NCI-H526 (cell line): Measurements from ENCODE around the gene COBL.

Experiments used
- DNase-seq, 2 experiments: peaks; one replicate each; lab custom pipeline; 2025; lab: John Stamatoyannopoulos, UW

COBL gene

DNA sequence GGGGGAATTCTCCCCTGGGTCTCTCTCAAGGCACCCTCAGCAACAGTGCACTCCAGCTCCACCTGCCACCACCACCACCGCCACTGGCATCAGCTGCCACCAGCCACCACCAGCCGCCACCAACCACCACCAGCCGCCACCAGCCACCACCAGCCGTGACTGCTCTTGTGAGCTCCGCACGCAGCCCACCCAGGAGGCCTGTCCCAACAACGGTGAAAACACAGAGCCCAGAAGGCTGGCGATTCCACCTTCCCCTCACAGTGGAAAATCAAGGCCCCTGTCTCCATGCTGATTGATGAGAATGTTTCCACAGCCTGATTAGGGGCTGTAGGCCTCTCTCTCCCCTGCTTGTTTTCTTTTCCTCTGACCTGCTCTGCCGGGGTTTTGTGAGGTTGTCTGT is 41.1 kb downstream of the COBL start:
- peak in 1 of 2 experiments; percentile 58 for DNase-seq

DNA sequence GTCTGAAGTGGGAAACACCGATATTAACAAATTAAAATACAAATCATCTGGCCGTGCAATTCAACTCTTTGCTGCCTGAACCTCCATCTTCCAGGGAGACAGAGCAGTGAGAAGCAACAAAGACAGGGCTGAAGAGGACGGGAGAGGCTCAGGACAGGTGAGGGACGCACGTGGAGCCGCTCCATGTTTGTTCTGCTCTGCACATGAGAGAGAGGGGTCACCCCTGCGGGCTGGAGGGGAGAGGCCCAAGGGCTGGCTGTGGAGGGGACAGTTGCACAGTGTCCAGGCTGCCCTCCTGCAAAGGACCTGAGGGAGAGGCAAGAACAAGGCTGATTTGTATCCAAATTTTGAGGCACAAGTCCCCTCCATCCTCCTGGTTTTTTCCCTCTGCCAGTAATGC is 41.7 kb downstream of the COBL start:
- no peak for DNase-seq

DNA sequence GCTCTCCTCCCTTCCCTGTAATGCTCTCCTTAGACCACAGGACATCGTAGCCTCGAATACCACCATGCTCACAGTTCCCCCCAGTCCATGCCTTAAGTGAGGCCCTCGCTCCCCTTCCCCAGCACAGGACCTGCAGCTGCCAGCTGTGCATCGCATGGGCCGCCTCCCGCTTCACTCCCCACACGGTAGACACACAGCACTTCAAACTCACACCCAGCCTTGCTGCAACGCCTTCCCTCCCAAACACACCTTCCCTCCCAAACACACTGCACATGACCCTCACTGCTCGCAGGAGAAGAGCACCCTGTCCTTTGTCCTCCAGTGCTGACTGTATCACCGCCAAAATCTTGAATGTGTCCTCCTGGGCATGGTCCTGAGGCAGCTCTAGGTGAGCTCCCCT is 42.6 kb downstream of the COBL start:
- DNase-seq: no peak

DNA sequence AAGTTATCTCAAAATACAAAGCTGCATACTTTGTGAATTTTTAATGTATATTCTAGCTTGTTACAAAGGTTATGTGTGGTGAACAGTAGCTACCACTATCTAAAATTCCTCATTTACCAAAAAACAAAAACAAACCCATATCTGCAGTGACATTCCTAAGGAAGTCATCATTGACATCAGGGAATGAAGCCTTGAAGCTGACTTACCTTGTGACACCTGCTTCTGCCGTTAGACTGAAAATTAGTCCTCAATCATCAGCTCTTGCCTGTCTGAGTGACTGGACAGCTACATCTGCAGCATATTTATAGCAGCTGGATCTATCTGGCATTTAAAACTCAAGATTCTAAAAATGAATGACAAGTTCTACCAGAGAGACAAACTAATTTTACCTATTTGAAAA is 43.2 kb downstream of the COBL start:
- DNase-seq: no peak

DNA sequence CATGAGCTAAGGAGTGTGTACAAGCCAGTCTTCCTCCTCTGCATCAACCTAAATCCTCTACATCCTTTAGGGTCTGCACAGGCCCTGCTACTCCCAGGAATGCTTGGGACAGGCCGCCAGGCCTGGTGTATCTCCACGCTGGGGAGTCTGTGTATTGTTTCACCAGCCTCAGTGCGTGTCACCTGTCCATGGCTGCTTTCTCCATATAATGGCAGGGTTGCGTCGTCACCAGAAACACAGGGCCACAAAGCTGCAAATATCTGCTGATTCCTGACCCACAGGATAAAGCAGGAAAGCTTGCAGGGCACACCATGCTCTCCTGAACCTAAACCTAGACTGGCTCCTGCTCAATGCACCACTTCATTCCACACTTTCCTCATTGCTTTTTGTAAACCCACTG is 45.6 kb downstream of the COBL start:
- DNase-seq: no peak

DNA sequence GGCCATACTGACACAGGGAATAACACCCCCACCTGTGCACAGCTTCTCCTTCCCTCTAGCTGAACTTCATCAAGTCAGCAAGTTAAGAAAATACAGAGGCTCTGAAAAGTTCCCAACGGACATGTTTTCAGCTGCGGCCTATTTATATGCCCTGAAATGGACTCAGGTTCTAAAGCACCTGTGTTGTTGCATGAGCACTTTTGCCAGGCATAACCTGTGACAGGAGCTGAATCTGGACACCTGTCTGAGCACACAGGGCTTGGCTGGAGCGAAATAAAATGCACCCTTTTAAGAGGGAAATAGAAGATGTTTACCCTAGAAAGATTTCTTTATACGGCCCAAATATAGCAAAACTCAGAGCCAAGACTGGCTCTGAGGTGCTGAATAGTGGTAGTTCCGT is 46.7 kb downstream of the COBL start:
- no peak for DNase-seq

DNA sequence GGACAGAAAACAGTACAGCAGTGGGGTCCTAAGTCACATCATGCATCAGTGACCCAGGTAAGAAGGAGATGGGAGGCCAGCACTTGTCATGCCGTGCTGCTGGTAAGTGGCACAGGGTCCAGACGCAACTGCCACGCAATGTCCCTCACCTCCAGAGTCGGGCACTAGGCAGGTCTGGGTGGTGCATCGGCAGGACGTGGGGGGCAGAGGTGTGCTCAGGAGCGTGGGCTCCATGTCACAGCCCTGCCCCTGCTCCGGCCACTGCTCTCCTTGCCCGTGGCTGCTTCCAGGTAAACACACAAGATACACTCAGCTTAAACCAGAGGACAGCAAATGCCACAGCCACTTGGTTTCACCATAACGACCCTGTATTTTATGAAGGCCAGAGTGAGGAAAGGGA is 47.3 kb downstream of the COBL start:
- no peak for DNase-seq

DNA sequence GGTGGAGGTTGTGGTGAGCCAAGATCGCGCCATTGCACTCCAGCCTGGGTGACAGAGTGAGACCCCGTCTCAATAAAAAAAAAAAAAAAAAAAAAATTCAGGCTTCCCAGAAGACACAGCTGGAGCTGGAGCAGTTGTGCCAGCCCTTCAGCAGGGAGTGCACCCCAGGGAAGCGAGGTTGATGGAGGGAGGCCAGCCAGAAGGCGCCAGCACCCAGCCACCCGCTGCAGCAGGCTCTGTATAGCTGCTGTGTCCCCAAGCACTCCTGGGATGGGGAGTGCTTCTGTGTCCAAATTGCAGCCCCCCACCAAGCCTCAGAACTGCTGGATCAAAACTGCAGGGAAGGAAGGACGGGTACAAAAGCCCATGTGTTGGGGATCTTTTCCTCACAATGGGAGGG is 47.8 kb downstream of the COBL start:
- no peak for DNase-seq

DNA sequence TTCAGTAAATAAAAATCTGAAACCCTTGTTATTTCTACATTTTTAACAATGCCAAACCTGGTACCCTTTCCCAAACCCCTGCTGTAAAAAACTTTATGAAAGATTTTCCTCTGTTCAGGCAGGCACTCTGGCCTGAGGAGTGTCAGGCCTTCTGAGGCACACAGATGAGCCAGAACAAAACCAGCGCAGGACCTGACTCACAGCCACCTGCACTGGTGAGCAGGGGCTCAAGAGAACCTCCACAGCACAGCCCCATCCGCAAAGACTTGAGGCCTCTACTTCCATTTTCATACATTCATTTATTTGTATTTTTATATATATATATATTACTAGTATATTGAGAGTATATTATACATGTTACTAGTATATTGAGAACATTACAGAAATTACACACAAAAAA is 49.4 kb downstream of the COBL start:
- no peak for DNase-seq

DNA sequence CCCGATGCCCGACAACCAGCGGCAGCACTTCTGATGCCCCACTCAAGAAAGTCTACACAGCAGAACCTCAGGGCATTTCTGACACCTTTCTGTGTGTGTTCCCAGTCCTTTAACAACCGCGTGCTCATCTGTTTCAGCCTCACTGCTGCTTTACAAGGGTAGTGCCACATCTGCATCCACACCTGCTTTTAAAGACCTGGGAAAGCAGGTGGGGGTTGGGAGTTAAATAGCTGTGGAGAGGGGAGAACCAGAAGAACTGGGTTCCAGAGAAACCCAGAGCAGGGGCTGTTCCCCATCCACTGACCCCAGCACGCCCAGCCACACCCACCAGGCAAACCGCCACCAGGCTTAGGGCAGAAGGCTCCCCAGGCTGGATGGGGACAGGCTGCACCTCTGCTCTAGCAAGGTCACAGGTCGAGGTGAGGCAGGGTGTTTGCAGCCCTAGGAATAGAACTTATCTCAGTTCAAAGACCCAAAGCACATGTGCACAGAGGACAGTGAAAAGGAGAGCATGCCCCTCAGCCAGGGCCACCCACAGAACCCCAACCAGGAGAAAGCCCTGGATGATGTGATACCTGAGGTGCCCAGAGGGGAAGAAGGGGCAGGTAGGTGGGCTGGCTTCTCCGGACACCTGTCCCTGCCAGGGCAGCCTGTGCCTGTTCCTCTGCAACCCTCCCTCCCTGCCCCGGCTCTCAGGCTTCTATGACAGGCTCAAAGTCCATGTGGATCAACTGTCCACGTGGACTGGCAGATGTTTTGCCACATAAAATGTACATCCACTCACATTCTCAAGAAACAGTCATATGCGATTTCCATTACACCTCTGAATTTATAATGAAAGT is 51.3 kb downstream of the COBL start:
- peak; percentile 34 to 74 for DNase-seq

DNA sequence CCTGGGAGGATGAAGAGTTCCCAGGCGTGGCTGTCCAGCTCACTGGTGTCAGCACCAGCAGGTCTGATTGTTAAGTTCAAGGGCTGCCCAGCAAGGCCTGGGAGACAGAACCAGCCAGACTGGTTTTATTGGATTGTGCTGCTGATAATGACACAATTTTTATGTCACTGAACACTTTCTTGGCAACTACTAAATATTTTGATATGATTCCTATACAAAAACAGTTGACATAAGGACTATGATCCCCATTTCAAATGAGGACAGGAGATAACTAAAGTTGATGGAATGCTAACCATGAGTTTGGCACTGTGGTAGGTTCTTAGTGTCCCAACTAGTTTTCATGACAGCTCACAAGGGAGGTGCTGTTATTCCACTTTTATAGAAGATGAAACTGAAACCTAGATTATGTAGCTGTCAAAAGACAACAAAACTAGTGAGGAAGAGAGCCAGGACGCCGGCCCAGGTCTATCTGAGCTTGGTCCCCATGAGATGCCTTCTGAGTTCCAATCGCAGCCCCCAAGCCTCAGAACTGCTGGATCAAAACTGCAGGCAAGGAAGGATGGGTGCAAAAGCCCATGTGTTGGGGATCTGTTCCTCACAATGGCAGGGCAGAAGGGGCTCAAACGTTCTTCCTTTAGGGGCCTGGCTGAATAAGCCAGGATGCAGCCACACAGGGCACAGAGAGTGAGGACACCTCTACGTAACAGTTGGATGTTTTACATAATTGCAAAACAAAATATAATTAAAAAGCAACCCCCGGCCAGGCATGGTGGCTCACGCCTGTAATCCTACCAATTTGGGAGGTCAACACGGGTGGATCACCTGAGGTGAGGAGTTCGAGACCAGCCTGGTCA is 52.8 kb downstream of the COBL start:
- peak in 1 of 2 experiments; percentile 54 for DNase-seq

DNA sequence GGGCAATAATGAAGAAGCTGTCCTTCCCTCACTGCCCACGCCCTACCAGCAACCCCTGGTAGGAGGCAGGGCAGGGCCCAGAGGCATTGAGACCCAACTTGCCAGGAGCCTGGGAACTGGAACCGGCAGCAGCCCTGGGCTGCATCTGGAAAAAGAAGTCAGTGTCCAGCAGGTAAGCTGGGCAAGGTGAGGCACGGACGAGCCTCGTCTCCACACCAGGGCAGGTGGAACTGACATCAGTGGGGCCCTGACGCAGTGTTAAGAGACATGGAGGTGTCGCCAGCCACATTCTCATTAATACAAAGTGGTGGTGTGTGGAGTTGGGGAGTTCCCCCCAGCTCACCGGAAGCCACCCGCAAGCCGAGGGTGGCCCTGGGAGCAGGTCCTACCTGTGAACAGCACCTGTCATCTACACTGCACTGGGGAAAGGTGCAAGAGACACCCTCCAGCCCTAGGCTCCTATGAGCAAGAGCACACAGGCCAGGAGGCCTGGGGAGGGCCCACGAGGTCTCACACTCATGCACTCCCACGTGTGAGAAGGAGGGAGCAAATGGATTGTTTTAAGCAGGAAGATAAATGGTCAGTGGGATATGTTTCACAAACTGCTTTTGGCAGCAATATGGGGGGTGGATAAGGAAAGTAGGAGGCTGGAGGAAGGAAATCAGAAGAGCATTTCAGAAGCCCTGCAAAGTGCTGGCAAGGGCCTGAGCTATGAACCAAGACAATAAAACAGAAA is 53.6 kb downstream of the COBL start:
- DNase-seq: no peak

DNA sequence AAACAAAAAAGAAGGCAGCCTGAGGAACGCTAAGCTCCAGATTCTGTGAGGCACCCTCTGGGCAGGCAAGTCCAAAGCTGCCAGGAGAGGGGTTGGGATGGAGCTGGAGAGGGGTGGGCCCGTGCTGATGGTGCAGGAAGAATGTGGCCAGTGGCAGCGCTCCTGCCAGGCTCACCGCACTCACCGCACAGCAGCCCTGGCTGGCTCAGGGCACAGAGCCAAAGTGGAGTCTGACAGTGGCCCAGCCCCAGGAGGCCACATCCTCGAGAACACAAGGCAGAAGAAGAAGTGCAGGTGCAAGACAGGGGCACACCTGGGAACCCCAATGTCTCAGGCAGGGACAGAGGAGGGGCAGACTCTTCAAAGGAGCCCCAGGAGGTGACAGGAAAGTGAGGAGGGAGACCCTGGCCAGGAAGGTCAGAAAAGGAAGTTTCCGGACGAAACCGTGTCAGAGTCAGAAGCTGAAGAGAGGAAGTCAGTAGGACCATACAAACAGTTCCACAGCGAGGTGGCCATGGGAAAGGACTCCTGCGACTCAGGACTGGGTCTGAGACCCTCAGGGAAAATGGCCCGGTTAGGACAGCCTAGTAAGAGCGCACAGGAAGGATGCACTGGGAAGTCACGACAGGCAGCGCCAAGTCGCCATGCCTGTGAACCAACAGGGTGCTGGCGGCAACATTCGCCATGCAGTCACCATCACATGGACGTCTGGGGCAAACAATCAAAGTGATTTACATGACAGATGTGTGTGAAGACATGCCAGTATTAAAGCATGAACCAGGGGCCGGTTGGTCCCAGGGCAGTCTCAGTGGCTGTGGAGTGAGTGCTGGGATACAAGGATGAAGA is 54.4 kb downstream of the COBL start:
- no peak for DNase-seq

DNA sequence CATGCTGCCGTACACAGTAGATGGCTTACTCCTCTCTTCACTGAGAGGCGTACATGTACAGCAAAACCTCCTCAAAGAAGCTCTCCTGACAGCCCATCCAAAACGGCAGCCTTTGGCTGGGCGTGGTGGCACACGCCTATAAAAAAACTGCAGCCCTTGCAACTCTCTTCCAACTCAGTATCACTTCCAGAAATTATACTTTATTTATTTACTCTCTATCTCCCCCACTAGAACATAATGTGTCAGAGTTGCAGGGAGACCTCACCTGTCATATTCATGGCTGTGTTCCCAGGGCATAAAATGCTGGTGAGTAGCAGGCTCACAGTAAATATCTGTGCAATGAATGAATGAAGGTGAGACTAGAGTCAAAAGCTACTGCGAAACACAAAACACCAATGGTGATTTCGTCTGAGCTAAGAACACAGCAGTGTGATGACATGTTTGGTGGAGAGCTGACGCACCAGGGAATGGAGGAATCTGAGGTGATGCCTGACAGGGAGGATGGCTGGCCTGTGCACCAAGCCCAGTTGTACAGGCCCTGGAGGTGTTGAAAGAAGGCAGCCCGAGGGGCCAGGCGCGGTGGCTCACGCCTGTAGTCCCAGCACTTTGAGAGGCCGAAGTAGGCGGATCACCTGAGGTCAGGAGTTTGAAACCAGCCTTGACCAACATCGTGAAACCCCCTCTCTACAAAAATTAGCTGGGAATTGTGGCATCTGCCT is 55.3 kb downstream of the COBL start:
- DNase-seq: no peak

DNA sequence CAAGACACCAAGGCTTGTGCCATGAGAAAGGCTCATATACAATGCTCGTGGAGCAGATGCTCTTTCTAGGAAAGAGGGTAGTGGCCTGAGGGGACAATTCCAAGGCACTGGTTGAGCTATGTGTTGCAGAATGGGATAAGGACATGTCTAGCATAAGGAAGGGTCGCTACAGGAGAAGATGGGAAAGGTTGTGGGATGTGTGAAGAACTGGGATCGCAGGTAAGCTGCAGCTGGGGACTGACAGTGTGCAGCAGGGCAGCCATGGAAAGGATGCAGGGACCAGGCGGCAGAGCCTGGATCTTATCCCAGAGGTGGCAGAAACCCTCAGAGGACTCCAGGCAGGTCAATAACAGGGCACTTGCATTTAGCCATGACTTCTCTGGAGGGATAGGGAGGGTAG is 56.1 kb downstream of the COBL start:
- no peak for DNase-seq

DNA sequence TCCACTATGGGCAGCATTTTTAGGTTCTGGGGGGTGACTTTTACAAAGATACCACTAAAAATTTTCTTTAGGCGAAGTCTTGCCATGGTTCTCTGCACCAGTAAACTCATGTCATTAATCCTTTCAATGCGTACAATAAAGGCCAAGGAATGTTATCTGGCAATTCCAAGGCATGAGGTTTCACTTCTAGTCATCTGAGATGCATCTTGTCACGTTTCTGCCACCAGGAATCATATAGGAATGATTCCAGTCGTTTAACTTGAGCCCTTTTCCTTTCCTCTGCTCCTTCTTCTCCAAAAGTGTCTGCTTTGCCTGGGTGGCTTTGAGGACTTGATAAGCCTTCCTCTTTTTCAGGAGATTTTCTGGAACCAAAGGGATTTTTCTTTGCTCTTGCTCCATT is 56.8 kb downstream of the COBL start:
- DNase-seq: no peak

DNA sequence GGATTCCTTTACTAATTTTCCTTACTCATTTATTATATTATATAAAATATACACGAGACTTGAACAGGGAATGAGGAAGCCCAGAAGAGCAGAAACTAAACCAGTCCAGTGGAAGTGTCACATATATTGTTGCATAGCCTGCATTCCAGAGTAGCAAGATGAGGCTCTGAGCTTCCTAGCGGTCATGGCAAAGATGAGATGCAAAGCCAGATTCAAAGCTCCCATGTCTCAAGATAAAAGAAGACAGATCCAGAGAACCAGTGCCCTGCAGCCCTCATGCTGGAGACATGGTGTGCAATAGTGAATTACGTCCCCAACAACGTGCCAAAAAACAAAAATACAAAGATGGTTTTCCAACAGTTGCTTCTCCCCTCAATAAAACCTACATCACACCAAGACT is 59.7 kb downstream of the COBL start:
- DNase-seq: no peak

DNA sequence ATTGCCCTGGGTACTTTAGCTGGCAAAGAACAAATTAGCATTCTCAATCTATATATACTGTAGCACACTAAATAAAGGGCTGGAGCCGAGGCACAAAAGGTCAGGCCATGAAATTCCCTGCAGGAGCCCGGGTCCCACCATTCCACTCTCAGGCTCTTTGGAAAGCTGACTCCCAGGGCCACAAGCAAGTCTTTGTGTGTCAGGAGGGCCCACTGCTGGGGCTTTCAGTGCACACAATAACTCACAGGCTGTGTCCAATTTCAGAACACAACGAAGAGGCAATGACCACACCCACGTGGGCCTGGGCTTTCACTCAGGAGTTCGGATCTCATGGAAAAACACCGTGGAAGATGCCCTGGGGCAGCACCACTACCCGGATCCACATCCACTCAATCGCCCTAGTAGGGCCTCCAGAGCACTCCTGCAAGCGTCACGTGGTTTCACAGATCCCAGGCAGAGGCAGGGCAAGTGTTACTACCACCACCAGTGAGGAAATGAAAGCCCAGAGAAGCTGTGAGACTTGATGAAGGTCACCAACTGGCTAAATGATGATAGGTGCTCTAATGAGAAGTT is 60.3 kb downstream of the COBL start:
- DNase-seq: no peak

DNA sequence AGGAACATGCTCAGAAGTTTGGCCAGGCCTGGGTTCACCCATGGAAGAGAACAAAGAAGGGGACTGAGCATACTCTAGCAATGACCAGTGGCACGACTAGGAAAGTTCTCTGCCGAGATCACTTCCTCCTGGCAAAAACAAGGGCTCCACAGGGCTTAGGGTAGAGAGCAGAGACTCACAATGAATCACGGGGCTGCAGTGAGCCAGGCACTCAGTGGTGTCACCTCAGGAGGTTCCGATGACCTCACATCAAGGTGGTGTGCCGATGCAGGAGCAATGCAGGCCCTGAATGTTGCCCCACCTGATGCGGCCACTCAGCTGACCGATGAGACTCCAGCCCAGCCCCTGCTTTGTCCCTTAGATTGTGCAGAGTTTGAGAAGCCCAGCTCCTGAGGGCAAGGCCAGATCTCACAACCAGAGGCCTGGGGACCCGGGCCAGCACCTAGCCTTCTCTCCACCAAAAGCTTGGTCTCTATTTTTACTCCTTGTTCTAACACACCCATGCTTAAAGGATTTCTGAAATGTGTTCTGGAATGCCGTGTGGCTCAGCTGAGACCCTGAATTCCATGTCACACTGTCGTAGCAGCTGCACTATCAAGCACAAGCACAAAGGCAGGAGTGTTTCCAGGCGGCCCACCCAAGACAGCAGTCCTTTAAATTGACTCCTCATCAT is 60.9 kb downstream of the COBL start:
- no peak for DNase-seq

DNA sequence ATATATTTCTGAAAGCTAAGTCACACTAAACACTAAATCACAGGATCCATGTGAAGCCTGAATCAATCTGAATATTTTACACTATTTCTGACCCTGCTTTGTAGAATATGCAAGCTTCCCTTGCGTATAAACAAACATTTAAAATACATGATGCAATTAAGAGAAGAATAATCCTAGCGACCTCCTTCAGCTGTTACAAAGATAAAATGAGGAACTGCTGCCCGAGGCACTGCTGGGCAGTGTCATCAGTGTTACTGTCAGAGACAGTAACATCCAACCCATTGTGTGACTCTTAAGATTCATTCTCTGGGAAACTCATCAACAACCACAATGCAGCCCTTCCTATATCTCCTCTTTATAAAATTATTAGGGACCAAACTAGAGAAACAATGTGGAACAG is 61.6 kb downstream of the COBL start:
- DNase-seq: no peak
